Measurements from ENCODE around the gene ERN1. TPM values are rescaled to one million over a fixed set of nuclear protein-coding genes. Genes with fewer than 3 reads are reported as not detected.

Gene ERN1
- polyA plus RNA-seq, 1 experiment = 8.6 TPM

DNA sequence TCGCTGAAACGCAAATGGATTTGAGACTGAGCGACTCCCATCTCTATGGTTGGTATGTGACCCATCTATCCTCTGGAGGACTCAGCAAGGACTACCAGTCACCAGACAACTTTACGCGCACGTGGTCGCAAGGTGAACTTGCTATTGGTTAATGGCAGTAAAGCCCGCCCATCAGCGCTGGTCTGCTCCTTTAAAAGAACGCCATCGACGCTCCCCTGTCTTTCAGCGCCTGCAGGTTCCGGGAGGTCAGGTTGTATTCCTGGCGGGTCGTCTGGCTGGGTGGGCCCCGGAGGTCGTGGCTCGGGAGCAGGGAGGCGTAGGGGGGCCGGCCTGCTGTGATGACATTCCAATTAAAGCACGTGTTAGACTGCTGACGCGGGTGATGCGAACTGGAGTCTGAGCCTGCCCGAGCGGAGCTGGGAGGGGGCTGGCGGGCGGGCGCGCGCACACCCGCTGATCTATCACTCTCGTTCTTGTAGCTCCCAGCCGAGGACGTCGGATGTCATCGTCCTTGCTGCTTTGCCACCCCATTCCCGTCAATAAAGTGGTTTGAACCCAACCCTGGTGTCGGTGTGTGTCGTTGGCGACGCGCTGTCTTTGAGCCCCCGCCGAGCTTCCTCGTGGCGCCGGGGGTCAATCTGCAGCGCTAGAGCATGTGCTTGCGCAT, 15.9 kb upstream of the ERN1 start:
- CTCF ChIA-PET = interaction anchor here (0.5 to 9.3 kb wide), 11 partner anchors 8 to 273 kb away, joined by 3 to 58 read pairs (median 5); partner anchors contain the start of genes ERN1 and GH1
- POLR2A ChIA-PET = interaction anchor here (0.6 to 1.6 kb wide), 9 partner anchors 12 to 136 kb away, joined by 3 to 8 read pairs (median 4); partner anchors contain the start of gene ERN1
- Histone ChIP-seq H3K27me3 (ENCODE audit: control insufficient read depth, insufficient read depth, low read length) (no peaks in the 10 kb centered on the region), H3K4me3 (ENCODE audit: low read depth, low read length) (peak overlapping the region; percentile 88), H3K36me3 (ENCODE audit: control insufficient read depth, insufficient read depth, low read length) (peaks cover 3% of the 10 kb centered on the region; the same call in 1 of the 2 replicates)
- DNase-seq (ENCODE audit: low read depth) = peak; percentile 96
- TF ChIP-seq, protein P1, sequence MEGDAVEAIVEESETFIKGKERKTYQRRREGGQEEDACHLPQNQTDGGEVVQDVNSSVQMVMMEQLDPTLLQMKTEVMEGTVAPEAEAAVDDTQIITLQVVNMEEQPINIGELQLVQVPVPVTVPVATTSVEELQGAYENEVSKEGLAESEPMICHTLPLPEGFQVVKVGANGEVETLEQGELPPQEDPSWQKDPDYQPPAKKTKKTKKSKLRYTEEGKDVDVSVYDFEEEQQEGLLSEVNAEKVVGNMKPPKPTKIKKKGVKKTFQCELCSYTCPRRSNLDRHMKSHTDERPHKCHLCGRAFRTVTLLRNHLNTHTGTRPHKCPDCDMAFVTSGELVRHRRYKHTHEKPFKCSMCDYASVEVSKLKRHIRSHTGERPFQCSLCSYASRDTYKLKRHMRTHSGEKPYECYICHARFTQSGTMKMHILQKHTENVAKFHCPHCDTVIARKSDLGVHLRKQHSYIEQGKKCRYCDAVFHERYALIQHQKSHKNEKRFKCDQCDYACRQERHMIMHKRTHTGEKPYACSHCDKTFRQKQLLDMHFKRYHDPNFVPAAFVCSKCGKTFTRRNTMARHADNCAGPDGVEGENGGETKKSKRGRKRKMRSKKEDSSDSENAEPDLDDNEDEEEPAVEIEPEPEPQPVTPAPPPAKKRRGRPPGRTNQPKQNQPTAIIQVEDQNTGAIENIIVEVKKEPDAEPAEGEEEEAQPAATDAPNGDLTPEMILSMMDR (IDR thresholded peaks at IDR 0.05; ENCODE audit: insufficient read depth, low read depth, low read length) = no peak

DNA sequence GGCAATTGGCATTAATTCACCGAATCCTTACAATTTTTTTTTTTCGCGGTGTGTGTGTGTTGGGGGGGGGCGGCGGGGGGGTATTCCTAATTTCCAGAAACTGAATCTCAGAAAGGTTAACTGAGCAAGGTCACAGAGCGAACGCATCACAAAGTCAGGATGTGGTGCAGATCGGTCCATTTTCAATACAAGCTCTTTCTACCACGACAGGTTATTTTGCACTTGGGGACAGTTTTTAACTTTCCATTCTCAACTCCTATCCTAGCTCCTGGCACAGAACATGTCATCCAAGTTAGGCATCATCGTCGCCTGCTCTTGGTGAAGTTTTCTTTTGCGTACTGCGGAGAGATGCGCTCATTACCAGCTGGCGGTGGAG, 15.4 kb upstream of the ERN1 start:
- Histone ChIP-seq H3K27me3 (ENCODE audit: control insufficient read depth, insufficient read depth, low read length) (no peaks in the 10 kb centered on the region), H3K36me3 (ENCODE audit: control insufficient read depth, insufficient read depth, low read length) (peaks cover 3% of the 10 kb centered on the region; the same call in 1 of the 2 replicates), H3K4me3 (ENCODE audit: low read depth, low read length) (peak overlapping the region; percentile 88)
- CTCF ChIA-PET = interaction anchor here (0.9 to 9.3 kb wide), 10 partner anchors 9 to 274 kb away, joined by 3 to 58 read pairs (median 6); partner anchors contain the start of genes ERN1 and GH1
- TF ChIP-seq, protein P1 (IDR thresholded peaks at IDR 0.05; ENCODE audit: insufficient read depth, low read depth, low read length) = no peak
- no peak for DNase-seq (ENCODE audit: low read depth)
- POLR2A ChIA-PET = interaction anchor here (0.5 to 1.6 kb wide), 12 partner anchors 9 to 567 kb away, joined by 3 to 8 read pairs (median 4); partner anchors contain the start of gene ERN1

DNA sequence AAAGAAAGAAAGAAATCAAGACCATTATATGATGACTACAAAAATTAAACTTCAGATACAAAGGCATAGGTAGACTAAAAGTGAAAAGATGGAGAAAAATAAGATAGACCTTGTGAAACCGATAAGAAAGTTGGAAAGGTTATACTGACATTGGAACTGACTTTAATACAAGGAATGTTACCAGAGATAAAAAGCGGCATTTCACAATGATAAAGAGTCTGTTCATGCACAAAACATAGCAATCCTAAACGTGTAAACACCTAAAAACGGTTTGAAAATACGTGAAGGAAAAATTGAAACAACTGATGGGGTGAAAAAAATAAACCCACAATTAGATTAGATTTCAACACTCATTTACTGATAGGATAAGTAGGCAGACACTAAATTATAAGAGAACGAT, 9.6 kb upstream of the ERN1 start:
- TF ChIP-seq, protein P1 (IDR thresholded peaks at IDR 0.05; ENCODE audit: insufficient read depth, low read depth, low read length) = no peak
- no peak for DNase-seq (ENCODE audit: low read depth)
- ChIA-PET POLR2A (no interaction called here), CTCF (interaction anchor here (1.0 to 17.2 kb wide), 2 partner anchors 111 to 143 kb away, joined by 3 to 388 read pairs; no protein-coding TSS in a partner anchor)
- Histone ChIP-seq H3K4me3 (ENCODE audit: low read depth, low read length) (no peak overlapping the region), H3K36me3 (ENCODE audit: control insufficient read depth, insufficient read depth, low read length) (no peaks in the 10 kb centered on the region), H3K27me3 (ENCODE audit: control insufficient read depth, insufficient read depth, low read length) (no peaks in the 10 kb centered on the region)

DNA sequence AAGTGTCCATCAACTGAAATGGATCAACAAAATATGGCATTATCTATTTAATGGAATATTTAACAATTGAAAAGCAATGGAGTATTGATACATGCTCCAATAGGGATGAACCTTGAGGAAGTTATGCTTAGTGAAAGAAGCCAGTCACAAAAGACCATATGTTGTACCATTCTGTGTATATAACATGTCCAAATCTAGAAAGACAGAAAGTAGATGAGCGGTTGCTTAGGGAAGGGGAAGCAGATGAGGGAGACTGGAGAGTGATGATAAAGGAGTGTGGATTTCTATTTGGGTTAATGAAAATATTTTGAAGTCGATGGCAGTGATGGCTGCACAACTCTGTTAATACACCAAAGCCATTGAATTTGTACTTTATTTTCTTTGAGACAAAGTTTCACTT, 8.5 kb upstream of the ERN1 start:
- ChIA-PET POLR2A (no interaction called here), CTCF (interaction anchor here (1.0 to 17.2 kb wide), 2 partner anchors 110 to 144 kb away, joined by 3 to 388 read pairs; no protein-coding TSS in a partner anchor)
- TF ChIP-seq, protein P1 (IDR thresholded peaks at IDR 0.05; ENCODE audit: insufficient read depth, low read depth, low read length) = no peak
- Histone ChIP-seq H3K36me3 (ENCODE audit: control insufficient read depth, insufficient read depth, low read length) (no peaks in the 10 kb centered on the region), H3K4me3 (ENCODE audit: low read depth, low read length) (no peak overlapping the region), H3K27me3 (ENCODE audit: control insufficient read depth, insufficient read depth, low read length) (no peaks in the 10 kb centered on the region)
- no peak for DNase-seq (ENCODE audit: low read depth)

DNA sequence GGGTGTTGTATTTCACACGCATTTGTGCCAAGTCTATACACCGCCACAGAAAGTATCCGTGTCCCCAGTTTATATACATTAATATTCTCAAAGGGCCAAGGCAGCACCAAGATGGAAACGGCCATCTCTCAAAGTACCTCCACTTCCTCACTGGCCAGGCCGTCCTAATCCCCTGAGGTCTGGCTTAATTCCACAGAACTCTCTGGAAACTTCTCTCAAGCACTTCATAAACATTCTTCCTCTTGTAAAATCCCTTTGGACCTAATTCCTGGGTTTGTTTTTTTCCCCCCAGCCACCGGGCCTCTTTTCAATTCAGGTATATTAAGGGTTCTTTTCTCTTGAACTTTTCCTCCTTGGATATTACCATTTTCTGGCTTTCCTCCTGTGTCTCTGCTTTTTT, 5.1 kb upstream of the ERN1 start:
- H3K4me3 ChIP-seq (ENCODE audit: low read depth, low read length) = no peak overlapping the region

More for the DNA sequence above, 5.1 kb upstream of the ERN1 start:
- DNase-seq (ENCODE audit: low read depth) = no peak
- TF ChIP-seq, protein P1 (IDR thresholded peaks at IDR 0.05; ENCODE audit: insufficient read depth, low read depth, low read length) = no peak
- CTCF ChIA-PET = interaction anchor here (0.7 to 17.2 kb wide), 7 partner anchors 10 to 223 kb away, joined by 3 to 388 read pairs (median 50); partner anchors contain the start of genes CSHL1 and GH1
- POLR2A ChIA-PET = interaction anchor here (0.6 kb wide), 1 partner anchor 114 kb away, joined by 3 read pairs; no protein-coding TSS in a partner anchor
- H3K27me3 ChIP-seq (ENCODE audit: control insufficient read depth, insufficient read depth, low read length) = no peaks in the 10 kb centered on the region
- H3K36me3 ChIP-seq (ENCODE audit: control insufficient read depth, insufficient read depth, low read length) = no peaks in the 10 kb centered on the region
